ENCODE measurements around the gene LASP1. TPM values are rescaled to one million over a fixed set of nuclear protein-coding genes. Genes with fewer than 3 reads are reported as not detected.

LASP1 gene
- polyA plus RNA-seq, 1 of the 3 experiments (the other 2 are of a cell fraction): 102 TPM

- peaks cover 65% of the 10 kb centered on the region for H3K79me2 ChIP-seq (ENCODE audit: insufficient read depth)
- WGBS (ENCODE audit: low lambda C conversion rate): 25% methylated on average over 11 of the region's 11 CpGs
- peaks cover 27 to 43% of the 10 kb centered on the region in 2 experiments; a peak in 3 of 4 replicates for H3K4me1 ChIP-seq (ENCODE audit: control insufficient read depth in 1 of 2, insufficient read depth in 2 of 2, low read depth in 1 of 2, low read length in 1 of 2)
- ChIA-PET POLR2A (interaction anchor here (0.7 to 3.8 kb wide), 6 partner anchors 14 to 53 kb away, joined by 3 to 41 read pairs (median 4); partner anchors contain the start of genes LASP1NB and RPL23), CTCF (interaction anchor here (0.6 to 2.9 kb wide), 6 partner anchors 10 to 282 kb away, joined by 3 to 16 read pairs (median 4); no protein-coding TSS in a partner anchor)
- H3K9me3 ChIP-seq: no peaks in the 10 kb centered on the region
- no peak for DNase-seq
- no peaks in the 10 kb centered on the region for H3K27me3 ChIP-seq (ENCODE audit: insufficient read depth)
- H3K9me2 ChIP-seq: no peaks in the 10 kb centered on the region
- H4K20me1 ChIP-seq (ENCODE audit: insufficient read depth): peaks cover 52% of the 10 kb centered on the region
- peak overlapping the region; percentile 94 to 97 for H3K4me3 ChIP-seq (ENCODE audit: low read depth in 2 of 2, low read length in 1 of 2)
- peaks cover 23% of the 10 kb centered on the region for H3F3A ChIP-seq (replicated peaks; ENCODE audit: insufficient read depth)
- H2AFZ ChIP-seq (ENCODE audit: low read depth): no peak overlapping the region
- H3K36me3 ChIP-seq (replicated peaks in 1 of 2; ENCODE audit: control insufficient read depth in 1 of 2, insufficient read depth in 2 of 2, low read length in 1 of 2): peaks cover 6 to 14% of the 10 kb centered on the region in 2 experiments
- TF ChIP-seq JUND (IDR thresholded peaks at IDR 0.05) (peak; percentile 72), RXRA (IDR thresholded peaks at IDR 0.05; ENCODE audit: borderline replicate concordance, low read depth) (peak; percentile 58; the same call in 1 of the 2 replicates), FOSL2 (IDR thresholded peaks at IDR 0.05; ENCODE audit: borderline replicate concordance, low read depth) (peak; percentile 71), TAF1 (IDR thresholded peaks at IDR 0.05; ENCODE audit: borderline replicate concordance, low read depth, low read length) (no peak)
- peak overlapping the region; percentile 89 to 96 for H3K27ac ChIP-seq (ENCODE audit: low read depth in 2 of 2, low read length in 1 of 2)
- H3K4me2 ChIP-seq: peak overlapping the region; percentile 95
- H3K9ac ChIP-seq: peak overlapping the region; percentile 96
Measured at GRCh38 chr17:38871247-38872015, 1.6 kb downstream of the LASP1 start.

- H3K79me2 ChIP-seq (ENCODE audit: insufficient read depth): peaks cover 72% of the 10 kb centered on the region
- ChIA-PET CTCF (interaction anchor here (0.7 to 2.4 kb wide), 3 partner anchors 9 to 111 kb away, joined by 3 to 7 read pairs (median 5); no protein-coding TSS in a partner anchor), POLR2A (interaction anchor here (1.3 to 3.8 kb wide), 2 partner anchors 18 to 53 kb away, joined by 3 to 41 read pairs; partner anchors contain the start of genes LASP1NB and RPL23)
- H3K9ac ChIP-seq: peak overlapping the region; percentile 96; the same call in 1 of the 2 replicates
- H3F3A ChIP-seq (replicated peaks; ENCODE audit: insufficient read depth): peaks cover 23% of the 10 kb centered on the region
- H3K27me3 ChIP-seq (ENCODE audit: insufficient read depth): no peaks in the 10 kb centered on the region
- no peak for DNase-seq
- peaks cover 29 to 43% of the 10 kb centered on the region in 2 experiments; a peak in 3 of 4 replicates for H3K4me1 ChIP-seq (ENCODE audit: control insufficient read depth in 1 of 2, insufficient read depth in 2 of 2, low read depth in 1 of 2, low read length in 1 of 2)
- 85% methylated on average over 5 of the region's 5 CpGs for WGBS (ENCODE audit: low lambda C conversion rate)
- peak overlapping the region in 1 of 2 experiments; percentile 89; a peak in 2 of 4 replicates for H3K27ac ChIP-seq (ENCODE audit: low read depth in 2 of 2, low read length in 1 of 2)
- H3K9me2 ChIP-seq: no peaks in the 10 kb centered on the region
- peak overlapping the region; percentile 94 to 97 for H3K4me3 ChIP-seq (ENCODE audit: low read depth in 2 of 2, low read length in 1 of 2)
- H4K20me1 ChIP-seq (ENCODE audit: insufficient read depth): peaks cover 59% of the 10 kb centered on the region
- H3K36me3 ChIP-seq (replicated peaks in 1 of 2; ENCODE audit: control insufficient read depth in 1 of 2, insufficient read depth in 2 of 2, low read length in 1 of 2): peaks cover 10 to 14% of the 10 kb centered on the region in 2 experiments
- H3K9me3 ChIP-seq: no peaks in the 10 kb centered on the region
- no peak overlapping the region for H2AFZ ChIP-seq (ENCODE audit: low read depth)
- peak overlapping the region; percentile 95 for H3K4me2 ChIP-seq
- TF ChIP-seq FOXM1 (IDR thresholded peaks at IDR 0.05; ENCODE audit: low read depth) (no peak), ZBTB33 (IDR thresholded peaks at IDR 0.05; ENCODE audit: borderline replicate concordance, low read depth) (no peak), REST (IDR thresholded peaks at IDR 0.05; ENCODE audit: low read depth, low read length) (no peak), ELF1 (IDR thresholded peaks at IDR 0.05) (no peak), RXRA (IDR thresholded peaks at IDR 0.05; ENCODE audit: borderline replicate concordance, low read depth) (no peak), MEF2A (IDR thresholded peaks at IDR 0.05; ENCODE audit: borderline replicate concordance, low read depth) (no peak), CTCF (IDR thresholded peaks at IDR 0.05) (no peak), USF2 (IDR thresholded peaks at IDR 0.05; ENCODE audit: borderline replicate concordance, low read depth, low read length) (no peak), EP300 (IDR thresholded peaks at IDR 0.05; ENCODE audit: borderline replicate concordance in 1 of 2, low read depth in 1 of 2, low read length in 1 of 2) (no peak), FOXJ3 (CRISPR knock-in tag; IDR thresholded peaks at IDR 0.05) (no peak), SMC3 (IDR thresholded peaks at IDR 0.05; ENCODE audit: low read depth, low read length) (no peak), JUND (IDR thresholded peaks at IDR 0.05) (no peak), CHD2 (IDR thresholded peaks at IDR 0.05; ENCODE audit: low read length, partially characterized antibody) (no peak), MXI1 (IDR thresholded peaks at IDR 0.05; ENCODE audit: low read depth, low read length) (no peak)
Measured at GRCh38 chr17:38872027-38872511, 2.2 kb downstream of the LASP1 start.

All from SK-N-SH (cell line).